K562 (cell line): ENCODE results near the gene SKIC2. TPM values are rescaled to one million over a fixed set of nuclear protein-coding genes. Genes with fewer than 3 reads are reported as not detected.

ENCODE experiments used
- DIDO1 ChIP-seq: fragments of 450-650 bp; IDR thresholded peaks from 2 replicates; pipeline ENCODE4 v1.6.1; 2016; ENCODE audit warnings: low read depth, missing biosample characterization, missing genetic modification characterization
- FOXK2 ChIP-seq, 2 experiments: fragments of 450-650 bp; IDR thresholded peaks in 1 of 2; conservative IDR thresholded peaks in 1 of 2; 2 replicates each; pipeline ENCODE4 v1.6.1; 2016; ENCODE audit warnings: low read depth in 2 of 2, mild to moderate bottlenecking in 1 of 2
- KLF16 ChIP-seq: IDR thresholded peaks from 2 replicates; pipeline ENCODE4 v1.6.1; 2016; ENCODE audit warnings: antibody characterized with exemption
- MLX ChIP-seq, 2 experiments: fragments of 450-650 bp in 1 of 2; sonication (generic) in 1 of 2; formaldehyde crosslinking; conservative IDR thresholded peaks; 2 replicates each; pipeline versions ENCODE4 v1.4.0 to v1.8.1; 2020 to 2022; ENCODE audit warnings: mild to moderate bottlenecking in 1 of 2, missing genetic modification reagents in 1 of 2
- NFYB ChIP-seq: IDR thresholded peaks from 2 replicates; pipeline ENCODE4 v1.6.1; 2011; ENCODE audit warnings: mild to moderate bottlenecking, moderate library complexity; ENCODE audit not compliant: insufficient read length; ENCODE audit errors: extremely low read depth
- POLR2A ChIP-seq: fragments of 450-650 bp; conservative IDR thresholded peaks from 2 replicates; pipeline ENCODE4 v1.6.1; 2016
- TBP ChIP-seq: optimal IDR thresholded peaks from 2 replicates; pipeline ENCODE3; 2011; ENCODE audit warnings: low read depth, low read length, improper control_type of control experiment
- TRIM28 ChIP-seq: fragments of 450-650 bp; IDR thresholded peaks from 2 replicates; pipeline ENCODE4 v1.6.1; 2017
- WHSC1 ChIP-seq: IDR thresholded peaks from one replicate; pipeline ENCODE4 v1.6.1; 2012; ENCODE audit warnings: low read length, control low read depth, inconsistent platforms
- XRCC5 ChIP-seq: fragments of 200-400 bp; formaldehyde crosslinking; IDR thresholded peaks from 2 replicates; pipeline ENCODE4 v1.6.1; 2017; ENCODE audit warnings: low read depth, mild to moderate bottlenecking, low read length
- ZNF695 ChIP-seq: fragments of 450-650 bp; formaldehyde crosslinking; IDR thresholded peaks from 2 replicates; pipeline ENCODE4 v1.4.0; 2020; ENCODE audit warnings: mild to moderate bottlenecking, moderate library complexity
- ZNF707 ChIP-seq: fragments of 250-450 bp; sonication (Bioruptor Pico); conservative IDR thresholded peaks from 2 replicates; pipeline ENCODE4 v1.8.0; 2022; ENCODE audit warnings: inconsistent platforms, mild to moderate bottlenecking, moderate library complexity
- polyA plus RNA-seq, 8 experiments: library from polyadenylated mRNA; depleted of rRNA in 4 of 8; stranded (reverse) in 5 of 8; unstranded in 3 of 8; fragments of >200 nt; fragmentation: Nextera tagmentation in 2 of 8; fragmentation: Illumina TruSeq in 1 of 8; extraction: Ambion mirVana in 2 of 8; extraction: Trizol in 1 of 8; gene quantifications; 2 replicates each; pipeline versions ENCODE4 v1.2.1 to v1.2.3, GENCODE V29; 2011 to 2014; ENCODE audit warnings: inconsistent platforms in 1 of 8, missing spikeins in 1 of 8
- total RNA-seq, 7 experiments: library from RNA; depleted of rRNA in 6 of 7; stranded (reverse); fragments of >200 nt in 6 of 7; fragmentation: Illumina TruSeq in 2 of 7; extraction: Trizol in 2 of 7; gene quantifications; 2 replicates each; pipeline versions ENCODE4 v1.2.1 to v1.2.3, GENCODE V29; 2011 to 2021; ENCODE audit warnings: low replicate concordance in 1 of 7
- TF ChIP-seq, protein P1 (sequence below): sonication (generic); formaldehyde crosslinking; IDR thresholded peaks from 2 replicates; pipeline ENCODE4 v1.8.0; 2022; ENCODE audit warnings: mild to moderate bottlenecking, missing genetic modification reagents
- TF ChIP-seq, protein P2 (sequence below): IDR thresholded peaks from 3 replicates; pipeline ENCODE4 v1.6.1; 2011; ENCODE audit warnings: borderline replicate concordance, mild to moderate bottlenecking, moderate library complexity; ENCODE audit not compliant: insufficient read length; ENCODE audit errors: extremely low read depth
- TF ChIP-seq, protein P3 (sequence below): sonication (generic); IDR thresholded peaks from 2 replicates; pipeline ENCODE4 v1.6.1; 2016
- TF ChIP-seq, protein P4 (sequence below): fragments of 250-450 bp; sonication (Bioruptor Pico); IDR thresholded peaks from 2 replicates; pipeline ENCODE4 v1.4.0; 2020; ENCODE audit warnings: mild to moderate bottlenecking, moderate library complexity

Gene SKIC2
- total and polyA plus RNA-seq, 9 of the 15 experiments (the other 6 are each of a cell fraction or from before 2014, with no cell fraction given): 3.3 to 94.6 (median 38.8) TPM

DNA sequence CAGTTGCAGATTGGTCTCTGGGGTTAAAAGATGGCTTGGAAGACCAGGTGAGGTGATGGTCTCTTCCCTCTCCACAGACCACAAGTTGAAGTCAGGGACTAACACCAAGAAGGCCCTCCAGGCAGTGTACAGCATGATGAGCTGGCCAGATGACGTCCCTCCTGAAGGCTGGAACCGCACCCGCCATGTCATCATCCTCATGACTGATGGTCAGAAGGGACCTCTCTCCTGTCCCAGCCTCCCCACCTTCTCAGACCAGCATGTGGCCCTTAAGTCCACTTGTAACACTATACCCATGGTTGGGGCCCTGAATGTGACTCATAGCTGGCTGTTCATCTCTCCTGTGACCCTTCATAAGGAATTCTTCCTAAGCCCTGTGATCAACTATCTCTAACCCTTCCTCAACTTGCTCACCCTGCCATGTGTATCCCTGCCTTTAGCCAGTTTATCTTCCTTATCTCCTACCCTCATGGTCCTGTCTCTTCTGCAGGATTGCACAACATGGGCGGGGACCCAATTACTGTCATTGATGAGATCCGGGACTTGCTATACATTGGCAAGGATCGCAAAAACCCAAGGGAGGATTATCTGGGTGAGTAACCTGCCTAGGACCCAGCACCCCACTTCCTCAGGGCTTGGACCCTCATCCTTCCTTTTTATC lies 10.1 kb upstream of the SKIC2 start (continued):
- TF ChIP-seq XRCC5: no peak
- TF ChIP-seq, protein P1, sequence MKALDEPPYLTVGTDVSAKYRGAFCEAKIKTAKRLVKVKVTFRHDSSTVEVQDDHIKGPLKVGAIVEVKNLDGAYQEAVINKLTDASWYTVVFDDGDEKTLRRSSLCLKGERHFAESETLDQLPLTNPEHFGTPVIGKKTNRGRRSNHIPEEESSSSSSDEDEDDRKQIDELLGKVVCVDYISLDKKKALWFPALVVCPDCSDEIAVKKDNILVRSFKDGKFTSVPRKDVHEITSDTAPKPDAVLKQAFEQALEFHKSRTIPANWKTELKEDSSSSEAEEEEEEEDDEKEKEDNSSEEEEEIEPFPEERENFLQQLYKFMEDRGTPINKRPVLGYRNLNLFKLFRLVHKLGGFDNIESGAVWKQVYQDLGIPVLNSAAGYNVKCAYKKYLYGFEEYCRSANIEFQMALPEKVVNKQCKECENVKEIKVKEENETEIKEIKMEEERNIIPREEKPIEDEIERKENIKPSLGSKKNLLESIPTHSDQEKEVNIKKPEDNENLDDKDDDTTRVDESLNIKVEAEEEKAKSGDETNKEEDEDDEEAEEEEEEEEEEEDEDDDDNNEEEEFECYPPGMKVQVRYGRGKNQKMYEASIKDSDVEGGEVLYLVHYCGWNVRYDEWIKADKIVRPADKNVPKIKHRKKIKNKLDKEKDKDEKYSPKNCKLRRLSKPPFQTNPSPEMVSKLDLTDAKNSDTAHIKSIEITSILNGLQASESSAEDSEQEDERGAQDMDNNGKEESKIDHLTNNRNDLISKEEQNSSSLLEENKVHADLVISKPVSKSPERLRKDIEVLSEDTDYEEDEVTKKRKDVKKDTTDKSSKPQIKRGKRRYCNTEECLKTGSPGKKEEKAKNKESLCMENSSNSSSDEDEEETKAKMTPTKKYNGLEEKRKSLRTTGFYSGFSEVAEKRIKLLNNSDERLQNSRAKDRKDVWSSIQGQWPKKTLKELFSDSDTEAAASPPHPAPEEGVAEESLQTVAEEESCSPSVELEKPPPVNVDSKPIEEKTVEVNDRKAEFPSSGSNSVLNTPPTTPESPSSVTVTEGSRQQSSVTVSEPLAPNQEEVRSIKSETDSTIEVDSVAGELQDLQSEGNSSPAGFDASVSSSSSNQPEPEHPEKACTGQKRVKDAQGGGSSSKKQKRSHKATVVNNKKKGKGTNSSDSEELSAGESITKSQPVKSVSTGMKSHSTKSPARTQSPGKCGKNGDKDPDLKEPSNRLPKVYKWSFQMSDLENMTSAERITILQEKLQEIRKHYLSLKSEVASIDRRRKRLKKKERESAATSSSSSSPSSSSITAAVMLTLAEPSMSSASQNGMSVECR (CRISPR knock-in tag): no peak
- TF ChIP-seq, protein P2, sequence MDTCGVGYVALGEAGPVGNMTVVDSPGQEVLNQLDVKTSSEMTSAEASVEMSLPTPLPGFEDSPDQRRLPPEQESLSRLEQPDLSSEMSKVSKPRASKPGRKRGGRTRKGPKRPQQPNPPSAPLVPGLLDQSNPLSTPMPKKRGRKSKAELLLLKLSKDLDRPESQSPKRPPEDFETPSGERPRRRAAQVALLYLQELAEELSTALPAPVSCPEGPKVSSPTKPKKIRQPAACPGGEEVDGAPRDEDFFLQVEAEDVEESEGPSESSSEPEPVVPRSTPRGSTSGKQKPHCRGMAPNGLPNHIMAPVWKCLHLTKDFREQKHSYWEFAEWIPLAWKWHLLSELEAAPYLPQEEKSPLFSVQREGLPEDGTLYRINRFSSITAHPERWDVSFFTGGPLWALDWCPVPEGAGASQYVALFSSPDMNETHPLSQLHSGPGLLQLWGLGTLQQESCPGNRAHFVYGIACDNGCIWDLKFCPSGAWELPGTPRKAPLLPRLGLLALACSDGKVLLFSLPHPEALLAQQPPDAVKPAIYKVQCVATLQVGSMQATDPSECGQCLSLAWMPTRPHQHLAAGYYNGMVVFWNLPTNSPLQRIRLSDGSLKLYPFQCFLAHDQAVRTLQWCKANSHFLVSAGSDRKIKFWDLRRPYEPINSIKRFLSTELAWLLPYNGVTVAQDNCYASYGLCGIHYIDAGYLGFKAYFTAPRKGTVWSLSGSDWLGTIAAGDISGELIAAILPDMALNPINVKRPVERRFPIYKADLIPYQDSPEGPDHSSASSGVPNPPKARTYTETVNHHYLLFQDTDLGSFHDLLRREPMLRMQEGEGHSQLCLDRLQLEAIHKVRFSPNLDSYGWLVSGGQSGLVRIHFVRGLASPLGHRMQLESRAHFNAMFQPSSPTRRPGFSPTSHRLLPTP: no peak
- TF ChIP-seq MLX (CRISPR knock-in tag; conservative IDR thresholded peaks at IDR 0.05): no peak
- TF ChIP-seq POLR2A: no peak
- TF ChIP-seq TRIM28: no peak
- no peak for TF ChIP-seq DIDO1
- TF ChIP-seq, protein P3, sequence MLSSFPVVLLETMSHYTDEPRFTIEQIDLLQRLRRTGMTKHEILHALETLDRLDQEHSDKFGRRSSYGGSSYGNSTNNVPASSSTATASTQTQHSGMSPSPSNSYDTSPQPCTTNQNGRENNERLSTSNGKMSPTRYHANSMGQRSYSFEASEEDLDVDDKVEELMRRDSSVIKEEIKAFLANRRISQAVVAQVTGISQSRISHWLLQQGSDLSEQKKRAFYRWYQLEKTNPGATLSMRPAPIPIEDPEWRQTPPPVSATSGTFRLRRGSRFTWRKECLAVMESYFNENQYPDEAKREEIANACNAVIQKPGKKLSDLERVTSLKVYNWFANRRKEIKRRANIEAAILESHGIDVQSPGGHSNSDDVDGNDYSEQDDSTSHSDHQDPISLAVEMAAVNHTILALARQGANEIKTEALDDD: peak; percentile 82
- no peak for TF ChIP-seq KLF16
- peak; percentile 66 to 82; a peak in 3 of 4 replicates for TF ChIP-seq FOXK2 (conservative IDR thresholded peaks at IDR 0.05 in 1 of 2, IDR thresholded peaks at IDR 0.05 in 1 of 2; ENCODE audit: low read depth in 2 of 2)
- no peak for TF ChIP-seq NFYB
- TF ChIP-seq, protein P4, sequence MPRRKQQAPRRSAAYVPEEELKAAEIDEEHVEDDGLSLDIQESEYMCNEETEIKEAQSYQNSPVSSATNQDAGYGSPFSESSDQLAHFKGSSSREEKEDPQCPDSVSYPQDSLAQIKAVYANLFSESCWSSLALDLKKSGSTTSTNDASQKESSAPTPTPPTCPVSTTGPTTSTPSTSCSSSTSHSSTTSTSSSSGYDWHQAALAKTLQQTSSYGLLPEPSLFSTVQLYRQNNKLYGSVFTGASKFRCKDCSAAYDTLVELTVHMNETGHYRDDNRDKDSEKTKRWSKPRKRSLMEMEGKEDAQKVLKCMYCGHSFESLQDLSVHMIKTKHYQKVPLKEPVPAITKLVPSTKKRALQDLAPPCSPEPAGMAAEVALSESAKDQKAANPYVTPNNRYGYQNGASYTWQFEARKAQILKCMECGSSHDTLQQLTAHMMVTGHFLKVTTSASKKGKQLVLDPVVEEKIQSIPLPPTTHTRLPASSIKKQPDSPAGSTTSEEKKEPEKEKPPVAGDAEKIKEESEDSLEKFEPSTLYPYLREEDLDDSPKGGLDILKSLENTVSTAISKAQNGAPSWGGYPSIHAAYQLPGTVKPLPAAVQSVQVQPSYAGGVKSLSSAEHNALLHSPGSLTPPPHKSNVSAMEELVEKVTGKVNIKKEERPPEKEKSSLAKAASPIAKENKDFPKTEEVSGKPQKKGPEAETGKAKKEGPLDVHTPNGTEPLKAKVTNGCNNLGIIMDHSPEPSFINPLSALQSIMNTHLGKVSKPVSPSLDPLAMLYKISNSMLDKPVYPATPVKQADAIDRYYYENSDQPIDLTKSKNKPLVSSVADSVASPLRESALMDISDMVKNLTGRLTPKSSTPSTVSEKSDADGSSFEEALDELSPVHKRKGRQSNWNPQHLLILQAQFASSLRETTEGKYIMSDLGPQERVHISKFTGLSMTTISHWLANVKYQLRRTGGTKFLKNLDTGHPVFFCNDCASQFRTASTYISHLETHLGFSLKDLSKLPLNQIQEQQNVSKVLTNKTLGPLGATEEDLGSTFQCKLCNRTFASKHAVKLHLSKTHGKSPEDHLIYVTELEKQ (CRISPR knock-in tag): no peak
- no peak for TF ChIP-seq ZNF695
- TF ChIP-seq TBP: no peak
- no peak for TF ChIP-seq ZNF707
- TF ChIP-seq WHSC1: peak; percentile 64
